Measurements from ENCODE around the gene TINCR. TPM values are rescaled to one million over a fixed set of nuclear protein-coding genes. Genes with fewer than 3 reads are reported as not detected.

Gene TINCR
- total and polyA plus RNA-seq, 2 donors from 2014 or later = 0.94 to 2.2 TPM

- DNase-seq (no peak), FAIRE-seq (no peak)
- Histone ChIP-seq H3K9ac (ENCODE audit: low read length in 3 of 3) (no peak overlapping the region), H3K4me1 (ENCODE audit: control insufficient read depth in 2 of 3, insufficient read depth in 2 of 3, low read depth in 1 of 3, low read length in 3 of 3) (no peaks in the 10 kb centered on the region), H3K27ac (ENCODE audit: low read depth in 2 of 2, low read length in 2 of 2) (no peak overlapping the region), H3K36me3 (ENCODE audit: control insufficient read depth in 2 of 3, insufficient read depth in 3 of 3, low read length in 3 of 3) (no peaks in the 10 kb centered on the region), H3K27me3 (ENCODE audit: control insufficient read depth, insufficient read depth, low read length) (no peaks in the 10 kb centered on the region), H3K9me3 (ENCODE audit: control insufficient read depth in 2 of 3, insufficient read depth in 1 of 3, low read length in 3 of 3) (no peaks in the 10 kb centered on the region), H3K4me3 (ENCODE audit: low read length in 3 of 3) (no peak overlapping the region)
- intact Hi-C loops (cut with DNase I) = loop anchor here (5.0 kb wide), 1 partner anchor 532 kb away; no protein-coding TSS in a partner anchor
- TF ChIP-seq, protein P1, sequence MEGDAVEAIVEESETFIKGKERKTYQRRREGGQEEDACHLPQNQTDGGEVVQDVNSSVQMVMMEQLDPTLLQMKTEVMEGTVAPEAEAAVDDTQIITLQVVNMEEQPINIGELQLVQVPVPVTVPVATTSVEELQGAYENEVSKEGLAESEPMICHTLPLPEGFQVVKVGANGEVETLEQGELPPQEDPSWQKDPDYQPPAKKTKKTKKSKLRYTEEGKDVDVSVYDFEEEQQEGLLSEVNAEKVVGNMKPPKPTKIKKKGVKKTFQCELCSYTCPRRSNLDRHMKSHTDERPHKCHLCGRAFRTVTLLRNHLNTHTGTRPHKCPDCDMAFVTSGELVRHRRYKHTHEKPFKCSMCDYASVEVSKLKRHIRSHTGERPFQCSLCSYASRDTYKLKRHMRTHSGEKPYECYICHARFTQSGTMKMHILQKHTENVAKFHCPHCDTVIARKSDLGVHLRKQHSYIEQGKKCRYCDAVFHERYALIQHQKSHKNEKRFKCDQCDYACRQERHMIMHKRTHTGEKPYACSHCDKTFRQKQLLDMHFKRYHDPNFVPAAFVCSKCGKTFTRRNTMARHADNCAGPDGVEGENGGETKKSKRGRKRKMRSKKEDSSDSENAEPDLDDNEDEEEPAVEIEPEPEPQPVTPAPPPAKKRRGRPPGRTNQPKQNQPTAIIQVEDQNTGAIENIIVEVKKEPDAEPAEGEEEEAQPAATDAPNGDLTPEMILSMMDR (IDR thresholded peaks at IDR 0.05; ENCODE audit: borderline replicate concordance, extremely low read depth, insufficient read depth) = no peak
These were observed 11.9 kb upstream of the TINCR start for GRCh38 chr19:5579697-5580096.

DNA sequence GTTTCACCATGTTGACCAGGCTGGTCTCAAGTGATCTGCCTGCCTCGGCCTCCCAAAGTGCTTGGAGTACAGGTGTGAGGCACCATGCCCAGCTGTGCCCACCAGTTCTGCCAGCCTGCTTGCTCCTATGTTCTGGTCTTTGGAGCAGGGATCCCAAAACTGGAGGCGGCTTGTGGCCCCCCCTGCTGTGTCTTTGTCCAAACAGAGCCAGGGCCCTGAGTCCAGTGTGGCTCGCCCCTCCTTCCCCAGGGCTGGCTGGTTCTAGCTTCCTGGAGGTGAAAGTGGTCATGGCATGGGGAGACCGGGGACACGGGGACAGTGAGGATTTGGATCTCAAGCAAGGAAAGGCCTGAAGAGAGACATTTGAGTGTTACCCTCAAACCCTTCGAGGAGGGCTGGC lies 11.5 kb upstream of the TINCR start:
- Histone ChIP-seq H3K27ac (ENCODE audit: low read depth in 2 of 2, low read length in 2 of 2) (no peak overlapping the region), H3K9me3 (ENCODE audit: control insufficient read depth in 2 of 3, insufficient read depth in 1 of 3, low read length in 3 of 3) (no peaks in the 10 kb centered on the region), H3K4me3 (ENCODE audit: low read length in 3 of 3) (no peak overlapping the region), H3K27me3 (ENCODE audit: control insufficient read depth, insufficient read depth, low read length) (no peaks in the 10 kb centered on the region), H3K36me3 (ENCODE audit: control insufficient read depth in 2 of 3, insufficient read depth in 3 of 3, low read length in 3 of 3) (no peaks in the 10 kb centered on the region), H3K9ac (ENCODE audit: low read length in 3 of 3) (no peak overlapping the region), H3K4me1 (ENCODE audit: control insufficient read depth in 2 of 3, insufficient read depth in 2 of 3, low read depth in 1 of 3, low read length in 3 of 3) (no peaks in the 10 kb centered on the region)
- TF ChIP-seq, protein P1 (IDR thresholded peaks at IDR 0.05; ENCODE audit: borderline replicate concordance, extremely low read depth, insufficient read depth) = no peak
- intact Hi-C loops (cut with DNase I) = loop anchor here (5.0 kb wide), 1 partner anchor 532 kb away; no protein-coding TSS in a partner anchor
- DNase-seq (no peak), FAIRE-seq (no peak)

DNA sequence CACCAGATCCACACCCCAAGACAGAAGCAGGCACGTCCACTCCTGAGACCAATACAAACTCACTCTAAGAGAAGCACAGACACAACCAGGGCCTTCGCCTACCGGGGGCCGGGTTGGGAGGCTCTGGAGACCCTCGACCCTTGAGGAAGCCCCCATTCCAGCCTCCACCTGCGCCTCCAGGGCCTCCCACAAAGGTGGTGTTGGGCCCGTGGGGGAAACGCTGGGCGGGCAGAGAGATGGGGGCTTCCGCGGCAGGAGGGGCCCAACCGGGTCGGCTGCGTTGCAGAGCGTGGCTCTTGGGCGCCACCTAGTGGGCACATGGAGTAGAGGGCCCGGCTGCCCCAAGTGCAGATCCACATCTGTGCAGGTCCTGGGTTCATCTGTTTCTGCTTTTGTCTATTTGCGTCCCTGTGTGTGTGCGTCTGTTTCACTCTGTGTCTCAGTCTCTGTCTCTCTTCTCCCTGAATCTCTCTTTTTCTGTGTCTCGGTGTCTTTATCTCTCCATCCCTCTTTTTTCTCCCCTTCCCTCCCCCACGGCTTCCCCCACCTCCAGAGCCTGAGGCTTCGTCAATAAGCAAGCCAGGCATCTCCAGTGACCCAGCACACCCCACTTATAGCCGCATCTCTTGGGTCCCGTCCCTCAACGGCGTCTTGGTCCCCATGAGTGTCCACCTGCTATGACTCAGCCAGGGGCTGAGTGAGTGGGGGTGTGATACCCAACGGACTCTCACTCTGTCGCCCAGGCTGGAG lies 10.5 kb upstream of the TINCR start:
- Histone ChIP-seq H3K9me3 (ENCODE audit: control insufficient read depth in 2 of 3, insufficient read depth in 1 of 3, low read length in 3 of 3) (no peaks in the 10 kb centered on the region), H3K36me3 (ENCODE audit: control insufficient read depth in 2 of 3, insufficient read depth in 3 of 3, low read length in 3 of 3) (no peaks in the 10 kb centered on the region), H3K4me1 (ENCODE audit: control insufficient read depth in 2 of 3, insufficient read depth in 2 of 3, low read depth in 1 of 3, low read length in 3 of 3) (no peaks in the 10 kb centered on the region), H3K27ac (ENCODE audit: low read depth in 2 of 2, low read length in 2 of 2) (no peak overlapping the region), H3K27me3 (ENCODE audit: control insufficient read depth, insufficient read depth, low read length) (no peaks in the 10 kb centered on the region), H3K4me3 (ENCODE audit: low read length in 3 of 3) (no peak overlapping the region), H3K9ac (ENCODE audit: low read length in 3 of 3) (no peak overlapping the region)
- FAIRE-seq (no peak), DNase-seq (peak; percentile 66 to 85 (median 73))
- TF ChIP-seq, protein P1 (IDR thresholded peaks at IDR 0.05; ENCODE audit: borderline replicate concordance, extremely low read depth, insufficient read depth) = peak; percentile 93
- intact Hi-C loops (cut with DNase I) = loop anchor here (5.0 kb wide), 1 partner anchor 531 kb away; no protein-coding TSS in a partner anchor

Data from kidney (tissue), 14 donors.